ENCODE results near the gene GABRG3. TPM values are rescaled to one million over a fixed set of nuclear protein-coding genes. Genes with fewer than 3 reads are reported as not detected.

The GABRG3 gene
- total and polyA plus RNA-seq, 10 of the 15 experiments (the other 5 are each of a cell fraction or from before 2014, with no cell fraction given) = 0.15 TPM; not detected in 9

DNA sequence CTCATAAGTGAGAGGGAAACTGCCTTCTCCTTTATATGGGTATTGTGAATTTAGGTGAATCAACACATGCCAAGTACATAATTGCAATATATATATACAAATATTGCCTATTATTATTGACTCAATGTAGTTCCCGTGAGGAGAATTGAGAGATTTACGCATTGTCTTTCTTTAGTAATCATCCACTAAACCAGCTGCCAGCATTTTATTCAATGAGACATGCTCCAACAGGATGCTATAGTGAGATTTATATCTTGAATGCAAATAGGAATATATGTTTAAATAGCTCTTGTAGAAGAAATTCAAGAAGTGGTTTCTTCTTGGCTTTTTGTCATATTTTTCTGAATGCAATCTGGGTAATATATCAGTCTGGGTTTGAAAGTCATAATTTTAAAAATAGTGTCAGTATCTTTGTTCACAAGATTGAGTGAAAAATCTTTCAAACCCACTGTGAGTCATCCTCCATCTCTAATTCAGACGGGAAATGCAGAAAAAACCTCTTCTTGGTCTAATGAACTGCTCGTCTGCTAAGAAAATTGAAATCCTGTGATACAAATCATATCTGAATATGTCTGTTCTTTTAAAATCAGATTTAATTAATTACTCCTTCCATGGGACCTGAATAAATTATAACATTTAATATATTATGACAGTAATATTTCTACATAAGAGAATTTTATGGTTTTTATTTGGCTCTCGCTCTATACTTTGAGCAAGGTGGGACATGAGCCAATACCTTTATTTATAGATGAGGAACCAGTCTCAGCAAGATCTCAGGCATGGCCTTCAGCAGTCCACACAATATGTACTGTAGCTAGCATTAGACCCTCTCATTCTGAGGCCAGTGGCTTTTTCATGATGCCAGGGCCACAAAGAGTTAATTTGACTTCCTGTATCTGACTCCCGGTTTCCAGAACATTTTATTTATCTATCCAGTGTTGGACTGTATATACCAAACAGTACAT lies 516.0 kb downstream of the GABRG3 start:
- Histone ChIP-seq H2AFZ (ENCODE audit: control insufficient read depth, low read depth, low read length) (no peak overlapping the region), H3K4me3 (no peak overlapping the region), H3K27ac (ENCODE audit: control insufficient read depth, insufficient read depth) (no peak overlapping the region), H3K4me2 (ENCODE audit: control insufficient read depth, insufficient read depth) (no peak overlapping the region), H3K9me3 (replicated peaks; ENCODE audit: control insufficient read depth, insufficient read depth, low read length) (no peaks in the 10 kb centered on the region; the same call in 2 of the 3 replicates), H4K20me1 (ENCODE audit: control insufficient read depth, insufficient read depth) (no peaks in the 10 kb centered on the region), H3K27me3 (replicated peaks in 1 of 2; ENCODE audit: control insufficient read depth in 2 of 2, insufficient read depth in 2 of 2, low read length in 1 of 2) (no peaks in the 10 kb centered on the region), H3K79me2 (ENCODE audit: control insufficient read depth, insufficient read depth, low read length) (no peaks in the 10 kb centered on the region), H3K4me1 (ENCODE audit: control insufficient read depth, insufficient read depth, low read length) (no peaks in the 10 kb centered on the region), H3K36me3 (ENCODE audit: control insufficient read depth in 2 of 2, insufficient read depth in 2 of 2, low read length in 1 of 2) (no peaks in the 10 kb centered on the region), H3K9ac (ENCODE audit: control insufficient read depth, insufficient read depth, low read length) (no peak overlapping the region)
- ChIA-PET CTCF (no interaction called here), RAD21 (ENCODE audit: unreplicated experiment) (no interaction called here), POLR2A (no interaction called here), SMC1A (ENCODE audit: uncharacterized antibody, unreplicated experiment) (no interaction called here)
- in situ Hi-C loops (cut with MboI) = no loop called here
- WGBS (ENCODE audit: insufficient coverage, insufficient replicate concordance, low lambda C conversion rate, missing lambda C conversion rate) = 3% methylated on average over 6 of the region's 6 CpGs
- intact Hi-C loops (cut with micrococcal nuclease; ENCODE audit: unreplicated experiment) = no loop called here
- ATAC-seq = no peak
- no peak for DNase-seq (ENCODE audit: low read depth, low spot score)
- no TSS peak for BruUV-seq (replicated peaks)
- TF ChIP-seq ESRRA (IDR thresholded peaks at IDR 0.05; ENCODE audit: low read length) = no peak
- no peak for TF ChIP-seq EGR1 (IDR thresholded peaks at IDR 0.05; ENCODE audit: borderline replicate concordance in 1 of 2, low read depth in 2 of 2, low read length in 2 of 2)
- TF ChIP-seq, protein P1, sequence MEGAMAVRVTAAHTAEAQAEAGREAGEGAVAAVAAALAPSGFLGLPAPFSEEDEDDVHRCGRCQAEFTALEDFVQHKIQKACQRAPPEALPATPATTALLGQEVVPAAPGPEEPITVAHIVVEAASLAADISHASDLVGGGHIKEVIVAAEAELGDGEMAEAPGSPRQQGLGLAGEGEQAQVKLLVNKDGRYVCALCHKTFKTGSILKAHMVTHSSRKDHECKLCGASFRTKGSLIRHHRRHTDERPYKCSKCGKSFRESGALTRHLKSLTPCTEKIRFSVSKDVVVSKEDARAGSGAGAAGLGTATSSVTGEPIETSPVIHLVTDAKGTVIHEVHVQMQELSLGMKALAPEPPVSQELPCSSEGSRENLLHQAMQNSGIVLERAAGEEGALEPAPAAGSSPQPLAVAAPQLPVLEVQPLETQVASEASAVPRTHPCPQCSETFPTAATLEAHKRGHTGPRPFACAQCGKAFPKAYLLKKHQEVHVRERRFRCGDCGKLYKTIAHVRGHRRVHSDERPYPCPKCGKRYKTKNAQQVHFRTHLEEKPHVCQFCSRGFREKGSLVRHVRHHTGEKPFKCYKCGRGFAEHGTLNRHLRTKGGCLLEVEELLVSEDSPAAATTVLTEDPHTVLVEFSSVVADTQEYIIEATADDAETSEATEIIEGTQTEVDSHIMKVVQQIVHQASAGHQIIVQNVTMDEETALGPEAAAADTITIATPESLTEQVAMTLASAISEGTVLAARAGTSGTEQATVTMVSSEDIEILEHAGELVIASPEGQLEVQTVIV (IDR thresholded peaks at IDR 0.05; ENCODE audit: borderline replicate concordance, partially characterized antibody) = no peak
- TF ChIP-seq, protein P2, sequence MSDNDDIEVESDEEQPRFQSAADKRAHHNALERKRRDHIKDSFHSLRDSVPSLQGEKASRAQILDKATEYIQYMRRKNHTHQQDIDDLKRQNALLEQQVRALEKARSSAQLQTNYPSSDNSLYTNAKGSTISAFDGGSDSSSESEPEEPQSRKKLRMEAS (IDR thresholded peaks at IDR 0.05; ENCODE audit: low read depth, low read length) = no peak
- TF ChIP-seq NFXL1 (IDR thresholded peaks at IDR 0.05; ENCODE audit: borderline replicate concordance) = no peak
- no peak for TF ChIP-seq MYC (IDR thresholded peaks at IDR 0.05; ENCODE audit: insufficient read depth, insufficient read length, insufficient replicate concordance, low read length, severe bottlenecking)
- TF ChIP-seq JUND (IDR thresholded peaks at IDR 0.05; ENCODE audit: low read depth, low read length) = no peak
- no peak for TF ChIP-seq NR2F1 (conservative IDR thresholded peaks at IDR 0.05)
- no peak for TF ChIP-seq CREB1 (IDR thresholded peaks at IDR 0.05; ENCODE audit: low read depth)
- TF ChIP-seq TCF7 (IDR thresholded peaks at IDR 0.05; ENCODE audit: borderline replicate concordance) = no peak
- no peak for TF ChIP-seq SREBF1 (IDR thresholded peaks at IDR 0.05; ENCODE audit: low read length)
- TF ChIP-seq CBX5 (IDR thresholded peaks at IDR 0.05; ENCODE audit: low read depth) = no peak
- no peak for TF ChIP-seq CHD4 (IDR thresholded peaks at IDR 0.05)
- no peak for TF ChIP-seq NRF1 (conservative IDR thresholded peaks at IDR 0.05; ENCODE audit: low read depth, low read length)
- no peak for TF ChIP-seq FOS (IDR thresholded peaks at IDR 0.05; ENCODE audit: borderline replicate concordance, extremely low read depth, insufficient read length)
- no peak for TF ChIP-seq SREBF2 (IDR thresholded peaks at IDR 0.05; ENCODE audit: low read length)
- TF ChIP-seq, protein P3, sequence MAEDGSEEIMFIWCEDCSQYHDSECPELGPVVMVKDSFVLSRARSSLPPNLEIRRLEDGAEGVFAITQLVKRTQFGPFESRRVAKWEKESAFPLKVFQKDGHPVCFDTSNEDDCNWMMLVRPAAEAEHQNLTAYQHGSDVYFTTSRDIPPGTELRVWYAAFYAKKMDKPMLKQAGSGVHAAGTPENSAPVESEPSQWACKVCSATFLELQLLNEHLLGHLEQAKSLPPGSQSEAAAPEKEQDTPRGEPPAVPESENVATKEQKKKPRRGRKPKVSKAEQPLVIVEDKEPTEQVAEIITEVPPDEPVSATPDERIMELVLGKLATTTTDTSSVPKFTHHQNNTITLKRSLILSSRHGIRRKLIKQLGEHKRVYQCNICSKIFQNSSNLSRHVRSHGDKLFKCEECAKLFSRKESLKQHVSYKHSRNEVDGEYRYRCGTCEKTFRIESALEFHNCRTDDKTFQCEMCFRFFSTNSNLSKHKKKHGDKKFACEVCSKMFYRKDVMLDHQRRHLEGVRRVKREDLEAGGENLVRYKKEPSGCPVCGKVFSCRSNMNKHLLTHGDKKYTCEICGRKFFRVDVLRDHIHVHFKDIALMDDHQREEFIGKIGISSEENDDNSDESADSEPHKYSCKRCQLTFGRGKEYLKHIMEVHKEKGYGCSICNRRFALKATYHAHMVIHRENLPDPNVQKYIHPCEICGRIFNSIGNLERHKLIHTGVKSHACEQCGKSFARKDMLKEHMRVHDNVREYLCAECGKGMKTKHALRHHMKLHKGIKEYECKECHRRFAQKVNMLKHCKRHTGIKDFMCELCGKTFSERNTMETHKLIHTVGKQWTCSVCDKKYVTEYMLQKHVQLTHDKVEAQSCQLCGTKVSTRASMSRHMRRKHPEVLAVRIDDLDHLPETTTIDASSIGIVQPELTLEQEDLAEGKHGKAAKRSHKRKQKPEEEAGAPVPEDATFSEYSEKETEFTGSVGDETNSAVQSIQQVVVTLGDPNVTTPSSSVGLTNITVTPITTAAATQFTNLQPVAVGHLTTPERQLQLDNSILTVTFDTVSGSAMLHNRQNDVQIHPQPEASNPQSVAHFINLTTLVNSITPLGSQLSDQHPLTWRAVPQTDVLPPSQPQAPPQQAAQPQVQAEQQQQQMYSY (CRISPR knock-in tag; IDR thresholded peaks at IDR 0.05) = no peak
- no peak for TF ChIP-seq SMAD1 (IDR thresholded peaks at IDR 0.05; ENCODE audit: low read depth, partially characterized antibody)
- FAIRE-seq = no peak
